Caki2 (cell line): ENCODE measurements around the gene HLF. TPM values are rescaled to one million over a fixed set of nuclear protein-coding genes. Genes with fewer than 3 reads are reported as not detected.
"Not testable (repeated sequence)": the region's sequence is repeated elsewhere in the genome, so short reads cannot be mapped to it uniquely, and the experiment has no call there.

Experiments
- DNase-seq: peaks from one replicate; pipeline ENCODE4 v3.0.0-alpha.2; 2015; ENCODE audit warnings: low read depth
- in situ Hi-C: cut with HindIII; loops from 2 replicates; pipeline ENCODE4 v1.10.0; 2016; ENCODE audit warnings: low sequenced_read_pairs, low pct_unique_long_range_greater_than_20kb, mixed read lengths
- total RNA-seq: library from RNA; depleted of rRNA; stranded (reverse); fragments of >200 nt; shearing (Covaris generic); gene quantifications from 2 replicates; pipeline ENCODE4 v1.2.3, GENCODE V29; 2014; ENCODE audit warnings: low replicate concordance

Gene HLF
- total RNA-seq, 1 experiment from 2014 or later: 6.0 TPM

- in situ Hi-C loops: no loop called here
These were observed 53.3 kb downstream of the HLF start for GRCh38 chr17:55318081-55318480.

GRCh38 chr17:55318715-55319487 lies 54.1 kb downstream of the HLF start:
- in situ Hi-C loops: no loop called here
- DNase-seq: no peak

More at GRCh38 chr17:55318081-55318480, 53.3 kb downstream of the HLF start:
- no peak for DNase-seq

GRCh38 chr17:55319933-55320593 lies 55.3 kb downstream of the HLF start:
- in situ Hi-C loops: no loop called here
- no peak for DNase-seq

- DNase-seq: no peak
- in situ Hi-C loops: no loop called here
These were observed 56.0 kb downstream of the HLF start for GRCh38 chr17:55320594-55321426.

- no peak for DNase-seq
- in situ Hi-C loops: no loop called here
These were observed 56.8 kb downstream of the HLF start for GRCh38 chr17:55321427-55322060.

- in situ Hi-C loops: no loop called here
- DNase-seq: no peak
These were observed 57.8 kb downstream of the HLF start for GRCh38 chr17:55322453-55322985.

GRCh38 chr17:55323518-55324295 lies 58.9 kb downstream of the HLF start:
- in situ Hi-C loops: no loop called here
- DNase-seq: no peak

- in situ Hi-C loops: no loop called here
These were observed 59.7 kb downstream of the HLF start for GRCh38 chr17:55324296-55324978.

GRCh38 chr17:55325406-55325805 lies 60.6 kb downstream of the HLF start:
- in situ Hi-C loops: no loop called here
- DNase-seq: no peak

More at GRCh38 chr17:55324296-55324978, 59.7 kb downstream of the HLF start:
- no peak for DNase-seq

- in situ Hi-C loops: no loop called here
- DNase-seq: no peak
These were observed 61.3 kb downstream of the HLF start for GRCh38 chr17:55326030-55326429.

GRCh38 chr17:55327225-55328088 lies 62.7 kb downstream of the HLF start:
- in situ Hi-C loops: no loop called here
- no peak for DNase-seq

GRCh38 chr17:55328514-55328913 lies 63.8 kb downstream of the HLF start:
- DNase-seq, in situ Hi-C loops: not testable (repeated sequence)

GRCh38 chr17:55330344-55330933 lies 65.7 kb downstream of the HLF start:
- DNase-seq: no peak
- in situ Hi-C loops: no loop called here

- in situ Hi-C loops: no loop called here
- no peak for DNase-seq
These were observed 67.7 kb downstream of the HLF start for GRCh38 chr17:55332296-55333041.

- in situ Hi-C loops: no loop called here
- no peak for DNase-seq
These were observed 69.5 kb downstream of the HLF start for GRCh38 chr17:55334285-55334684.
